ENCODE measurements around the gene LRMDA. TPM values are rescaled to one million over a fixed set of nuclear protein-coding genes. Genes with fewer than 3 reads are reported as not detected.

Gene LRMDA
- total and polyA plus RNA-seq, 12 donors, result 30.7 to 132 (median 78.1) TPM

GRCh38 chr10:76451911-76452310, 1020.5 kb downstream of the LRMDA start:
- no peaks in the 10 kb centered on the region for H3K9me3 ChIP-seq (replicated peaks in 1 of 3)
- DNase-seq, result no peak
- H3K4me1 ChIP-seq (replicated peaks in 1 of 2), result peaks cover 4 to 9% of the 10 kb centered on the region in 2 donors
- TF ChIP-seq POLR2A (IDR thresholded peaks at IDR 0.05), result no peak
- TF ChIP-seq, protein P1, sequence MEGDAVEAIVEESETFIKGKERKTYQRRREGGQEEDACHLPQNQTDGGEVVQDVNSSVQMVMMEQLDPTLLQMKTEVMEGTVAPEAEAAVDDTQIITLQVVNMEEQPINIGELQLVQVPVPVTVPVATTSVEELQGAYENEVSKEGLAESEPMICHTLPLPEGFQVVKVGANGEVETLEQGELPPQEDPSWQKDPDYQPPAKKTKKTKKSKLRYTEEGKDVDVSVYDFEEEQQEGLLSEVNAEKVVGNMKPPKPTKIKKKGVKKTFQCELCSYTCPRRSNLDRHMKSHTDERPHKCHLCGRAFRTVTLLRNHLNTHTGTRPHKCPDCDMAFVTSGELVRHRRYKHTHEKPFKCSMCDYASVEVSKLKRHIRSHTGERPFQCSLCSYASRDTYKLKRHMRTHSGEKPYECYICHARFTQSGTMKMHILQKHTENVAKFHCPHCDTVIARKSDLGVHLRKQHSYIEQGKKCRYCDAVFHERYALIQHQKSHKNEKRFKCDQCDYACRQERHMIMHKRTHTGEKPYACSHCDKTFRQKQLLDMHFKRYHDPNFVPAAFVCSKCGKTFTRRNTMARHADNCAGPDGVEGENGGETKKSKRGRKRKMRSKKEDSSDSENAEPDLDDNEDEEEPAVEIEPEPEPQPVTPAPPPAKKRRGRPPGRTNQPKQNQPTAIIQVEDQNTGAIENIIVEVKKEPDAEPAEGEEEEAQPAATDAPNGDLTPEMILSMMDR (IDR thresholded peaks at IDR 0.05), result no peak
- H3K36me3 ChIP-seq (replicated peaks in 1 of 2), result no peaks in the 10 kb centered on the region
- H3K27me3 ChIP-seq, result no peaks in the 10 kb centered on the region
- no peak overlapping the region for H3K4me3 ChIP-seq
- intact Hi-C loops (cut with DNase I), result no loop called here
- H3K27ac ChIP-seq, result no peak overlapping the region
- 94 to 100% (median 100%) methylated on average over 2 of the region's 2 CpGs for WGBS, 4 donors

- Histone ChIP-seq H3K36me3 (replicated peaks in 1 of 2) (no peaks in the 10 kb centered on the region), H3K4me1 (replicated peaks in 1 of 2) (peaks cover 4 to 9% of the 10 kb centered on the region in 2 donors), H3K27ac (no peak overlapping the region), H3K9me3 (replicated peaks in 1 of 3) (no peaks in the 10 kb centered on the region), H3K27me3 (no peaks in the 10 kb centered on the region), H3K4me3 (no peak overlapping the region)
- intact Hi-C loops (cut with DNase I), result no loop called here
- DNase-seq, result no peak
- WGBS, 4 donors, result 85 to 93% (median 89%) methylated on average over 1 of the region's 1 CpG
- TF ChIP-seq POLR2A (IDR thresholded peaks at IDR 0.05), result no peak
- TF ChIP-seq, protein P1 (IDR thresholded peaks at IDR 0.05), result no peak
Measured at GRCh38 chr10:76453332-76453731, 1021.9 kb downstream of the LRMDA start.

GRCh38 chr10:76453997-76454396, 1022.6 kb downstream of the LRMDA start:
- Histone ChIP-seq H3K9me3 (replicated peaks in 1 of 3) (no peaks in the 10 kb centered on the region), H3K36me3 (replicated peaks in 1 of 2) (no peaks in the 10 kb centered on the region), H3K4me1 (replicated peaks in 1 of 2) (peaks cover 4 to 9% of the 10 kb centered on the region in 2 donors), H3K4me3 (no peak overlapping the region), H3K27ac (peak overlapping the region in 1 of 5 donors; percentile 4), H3K27me3 (no peaks in the 10 kb centered on the region)
- intact Hi-C loops (cut with DNase I), result no loop called here
- no peak for TF ChIP-seq POLR2A (IDR thresholded peaks at IDR 0.05)
- TF ChIP-seq, protein P1 (IDR thresholded peaks at IDR 0.05), result no peak
- 71 to 85% (median 81%) methylated on average over 4 of the region's 4 CpGs for WGBS, 4 donors
- DNase-seq, result no peak

- peaks cover 4 to 9% of the 10 kb centered on the region in 2 donors for H3K4me1 ChIP-seq (replicated peaks in 1 of 2)
- no peaks in the 10 kb centered on the region for H3K36me3 ChIP-seq (replicated peaks in 1 of 2)
- DNase-seq, result peak in 1 of 7 donors; percentile 4
- WGBS, 4 donors, result 77 to 90% (median 84%) methylated on average over 5 of the region's 5 CpGs
- H3K27ac ChIP-seq, result peak overlapping the region in 1 of 5 donors; percentile 4
- H3K9me3 ChIP-seq (replicated peaks in 1 of 3), result no peaks in the 10 kb centered on the region
- intact Hi-C loops (cut with DNase I), result no loop called here
- TF ChIP-seq, protein P1 (IDR thresholded peaks at IDR 0.05), result no peak
- no peak for TF ChIP-seq POLR2A (IDR thresholded peaks at IDR 0.05)
- H3K4me3 ChIP-seq, result no peak overlapping the region
- no peaks in the 10 kb centered on the region for H3K27me3 ChIP-seq
Measured at GRCh38 chr10:76454506-76455140, 1023.2 kb downstream of the LRMDA start.

All from adrenal gland (tissue), 12 donors.